ENCODE measurements around the gene MFSD2B. TPM values are rescaled to one million over a fixed set of nuclear protein-coding genes. Genes with fewer than 3 reads are reported as not detected.
A peak's percentile ranks its signal among the peaks of the same experiment; 100 is the strongest.

MFSD2B gene
- total RNA-seq, 1 experiment from 2014 or later: 0.48 TPM

DNA sequence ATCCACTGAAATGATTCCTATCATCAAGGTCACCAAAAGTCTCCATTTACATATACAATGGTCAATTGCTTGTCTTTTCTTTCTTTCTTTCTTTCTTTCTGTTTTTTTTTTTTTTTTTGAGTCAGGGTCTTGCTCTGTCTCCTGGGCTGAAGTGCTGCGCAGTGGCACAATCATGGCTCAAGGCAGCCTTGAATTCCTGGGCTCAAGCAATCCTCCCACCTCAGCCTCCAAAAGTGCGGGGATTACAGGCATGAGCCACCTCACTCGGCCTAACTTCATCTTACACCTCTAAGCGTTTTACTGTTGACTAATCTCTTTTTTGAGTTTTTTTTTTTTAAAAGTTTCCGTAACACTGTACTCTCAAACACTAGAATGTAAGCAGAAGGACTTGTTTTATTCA lies 65.4 kb downstream of the MFSD2B start:
- TF ChIP-seq, protein P1, sequence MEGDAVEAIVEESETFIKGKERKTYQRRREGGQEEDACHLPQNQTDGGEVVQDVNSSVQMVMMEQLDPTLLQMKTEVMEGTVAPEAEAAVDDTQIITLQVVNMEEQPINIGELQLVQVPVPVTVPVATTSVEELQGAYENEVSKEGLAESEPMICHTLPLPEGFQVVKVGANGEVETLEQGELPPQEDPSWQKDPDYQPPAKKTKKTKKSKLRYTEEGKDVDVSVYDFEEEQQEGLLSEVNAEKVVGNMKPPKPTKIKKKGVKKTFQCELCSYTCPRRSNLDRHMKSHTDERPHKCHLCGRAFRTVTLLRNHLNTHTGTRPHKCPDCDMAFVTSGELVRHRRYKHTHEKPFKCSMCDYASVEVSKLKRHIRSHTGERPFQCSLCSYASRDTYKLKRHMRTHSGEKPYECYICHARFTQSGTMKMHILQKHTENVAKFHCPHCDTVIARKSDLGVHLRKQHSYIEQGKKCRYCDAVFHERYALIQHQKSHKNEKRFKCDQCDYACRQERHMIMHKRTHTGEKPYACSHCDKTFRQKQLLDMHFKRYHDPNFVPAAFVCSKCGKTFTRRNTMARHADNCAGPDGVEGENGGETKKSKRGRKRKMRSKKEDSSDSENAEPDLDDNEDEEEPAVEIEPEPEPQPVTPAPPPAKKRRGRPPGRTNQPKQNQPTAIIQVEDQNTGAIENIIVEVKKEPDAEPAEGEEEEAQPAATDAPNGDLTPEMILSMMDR (IDR thresholded peaks at IDR 0.05; ENCODE audit: insufficient read depth in 1 of 2, low read depth in 1 of 2, low read length in 1 of 2, severe bottlenecking in 1 of 2, unreplicated experiment in 1 of 2): no peak
- intact Hi-C loops (cut with micrococcal nuclease; ENCODE audit: unreplicated experiment): no loop called here
- no peaks in the 10 kb centered on the region for H3K9me3 ChIP-seq
- H3K27me3 ChIP-seq (replicated peaks; ENCODE audit: control insufficient read depth, insufficient read depth, low read length): no peaks in the 10 kb centered on the region
- Mint-ChIP-seq H3K27ac (ENCODE audit: unreplicated experiment) (peak overlapping the region; percentile 96), H3K4me3 (ENCODE audit: unreplicated experiment) (peak overlapping the region; percentile 99), H3K4me1 (ENCODE audit: low read depth, unreplicated experiment) (peaks cover 22% of the 10 kb centered on the region), H3K27me3 (ENCODE audit: insufficient read depth, unreplicated experiment) (no peaks in the 10 kb centered on the region), H3K36me3 (ENCODE audit: insufficient read depth, unreplicated experiment) (peaks cover 63% of the 10 kb centered on the region), H3K9me3 (ENCODE audit: unreplicated experiment) (no peaks in the 10 kb centered on the region)
- no peak for DNase-seq
- H3K4me3 ChIP-seq (ENCODE audit: low read depth, low read length): peak overlapping the region; percentile 71
- peaks cover 17% of the 10 kb centered on the region for H3K4me1 ChIP-seq
- ChIA-PET POLR2A (no interaction called here), CTCF (interaction anchor here (2.2 kb wide), 1 partner anchor 9 kb away, joined by 17 read pairs; the partner anchor contains the start of gene TP53I3)
- BruUV-seq (replicated peaks): no TSS peak
- peaks cover 2% of the 10 kb centered on the region for H3K36me3 ChIP-seq (ENCODE audit: control insufficient read depth, insufficient read depth, low read length)

Other genes with a start within 250 kb of the MFSD2B start
- 28.9 and 32.1 TPM in 2 replicates for gene ATAD2B, start 83.0 kb upstream of the MFSD2B start, total RNA-seq (2022)
- 21.6 and 22.0 TPM in 2 replicates for gene UBXN2A, start 69.6 kb upstream of the MFSD2B start, total RNA-seq (2022)
- gene WDCP, start 37.3 kb downstream of the MFSD2B start, total RNA-seq (2022): 10.4 and 13.0 TPM in 2 replicates
- gene FKBP1B, start 39.7 kb downstream of the MFSD2B start, total RNA-seq (2022): 3.2 and 3.7 TPM in 2 replicates
- 183 and 184 TPM in 2 replicates for gene SF3B6, start 66.2 kb downstream of the MFSD2B start, total RNA-seq (2022)
- gene TP53I3, start 74.7 kb downstream of the MFSD2B start, total RNA-seq (2022): 24.8 and 28.1 TPM in 2 replicates
- gene PFN4, start 113.2 kb downstream of the MFSD2B start, total RNA-seq (2022): 1.3 and 1.4 TPM in 2 replicates
- gene FAM228B, start 113.4 kb downstream of the MFSD2B start, total RNA-seq (2022): 6.7 and 7.9 TPM in 2 replicates
- not detected in 2 replicates for gene FAM228A, start 165.0 kb downstream of the MFSD2B start, total RNA-seq (2022)

Measured in Caco-2 (cell line).